GM06990 (cell line): ENCODE data around the gene CDK9.

Experiments used
- DNase-seq: peaks from one replicate; pipeline ENCODE4 v3.0.0-alpha.2; 2011; ENCODE audit not compliant: insufficient read length; ENCODE audit errors: extremely low read depth
- H3K27me3 ChIP-seq: replicated peaks from 2 replicates; pipeline ENCODE4 v1.6.0; 2011; ENCODE audit warnings: low read length; ENCODE audit not compliant: control insufficient read depth, insufficient read depth
- H3K36me3 ChIP-seq: 2 replicates; pipeline ENCODE4 v1.5.1; 2011; ENCODE audit warnings: low read length; ENCODE audit not compliant: control insufficient read depth, insufficient read depth
- H3K4me3 ChIP-seq: replicated peaks from 2 replicates; pipeline ENCODE4 v1.5.1; 2011; ENCODE audit warnings: low read depth, mild to moderate bottlenecking, control low read depth, low read length
- CTCF ChIP-seq: IDR thresholded peaks from 2 replicates; pipeline ENCODE4 v1.5.1; 2011; ENCODE audit warnings: low read length, control low read depth, mild to moderate bottlenecking, inconsistent platforms; ENCODE audit not compliant: insufficient read depth, poor library complexity, severe bottlenecking

The CDK9 gene

GRCh38 chr9:127785933-127786772 is at the start of gene CDK9:
Gene CDK9 (plus strand): TSS chr9:127786034. CDS start chr9:127786149, 115 bp downstream.
- TF ChIP-seq CTCF = no peak
- Histone ChIP-seq H3K36me3 (peaks cover 33% of the 10 kb centered on the region), H3K27me3 (no peaks in the 10 kb centered on the region), H3K4me3 (peak within 1 kb of the TSS; percentile 89)
- peak; percentile 93 for DNase-seq

GRCh38 chr9:127738666-127739065 is 47.2 kb upstream of the CDK9 start:
- H3K4me3 ChIP-seq = no peak overlapping the region
- H3K36me3 ChIP-seq = peaks cover 20% of the 10 kb centered on the region
- TF ChIP-seq CTCF = no peak
- DNase-seq = no peak
- H3K27me3 ChIP-seq = no peaks in the 10 kb centered on the region

GRCh38 chr9:127739614-127740330 is 46.1 kb upstream of the CDK9 start:
- H3K36me3 ChIP-seq = peaks cover 27% of the 10 kb centered on the region
- no peak overlapping the region for H3K4me3 ChIP-seq
- no peaks in the 10 kb centered on the region for H3K27me3 ChIP-seq
- TF ChIP-seq CTCF = no peak
- DNase-seq = no peak

GRCh38 chr9:127741831-127742434 is 43.9 kb upstream of the CDK9 start:
- Histone ChIP-seq H3K36me3 (peaks cover 32% of the 10 kb centered on the region), H3K4me3 (no peak overlapping the region), H3K27me3 (no peaks in the 10 kb centered on the region)
- DNase-seq = no peak
- no peak for TF ChIP-seq CTCF

GRCh38 chr9:127742435-127743088 is 43.3 kb upstream of the CDK9 start:
- DNase-seq = no peak
- no peak for TF ChIP-seq CTCF
- H3K36me3 ChIP-seq = peaks cover 36% of the 10 kb centered on the region
- no peak overlapping the region for H3K4me3 ChIP-seq
- H3K27me3 ChIP-seq = no peaks in the 10 kb centered on the region
